Measurements from ENCODE around the gene TNFRSF21. TPM values are rescaled to one million over a fixed set of nuclear protein-coding genes. Genes with fewer than 3 reads are reported as not detected.
A peak's percentile ranks its signal among the peaks of the same experiment; 100 is the strongest.

TNFRSF21 gene
- total and polyA plus RNA-seq, 9 of the 15 experiments (the other 6 are each of a cell fraction or from before 2014, with no cell fraction given): 0.63 to 5.7 (median 2.2) TPM

DNA sequence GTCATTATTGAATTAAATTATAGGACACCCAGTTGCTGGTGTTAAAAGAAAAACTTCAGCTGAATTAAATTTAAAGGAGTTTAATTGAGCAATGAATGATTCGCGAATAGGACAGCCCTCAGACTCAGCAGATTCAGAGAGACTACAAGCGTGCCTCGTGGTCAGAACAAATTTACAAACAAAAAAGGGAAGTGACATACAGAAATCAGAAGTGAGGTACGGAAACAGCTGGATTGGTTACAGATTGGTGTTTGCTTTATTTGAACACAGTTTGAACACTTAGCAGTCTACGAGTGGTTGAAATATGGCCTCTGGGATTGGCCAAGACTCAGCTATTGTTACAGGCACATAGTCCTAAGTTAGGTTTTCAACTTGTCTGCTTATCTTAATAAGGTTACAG is 25.8 kb upstream of the TNFRSF21 start:
- CTCF ChIA-PET (ENCODE audit: low intra/inter-chr PET ratio): no interaction called here
- Histone ChIP-seq H3K4me2 (ENCODE audit: insufficient read depth, low read length) (no peak overlapping the region), H3K9me3 (replicated peaks; ENCODE audit: control insufficient read depth, insufficient read depth, low read depth, low read length) (no peaks in the 10 kb centered on the region), H4K20me1 (replicated peaks; ENCODE audit: control insufficient read depth, insufficient read depth, low read length) (no peaks in the 10 kb centered on the region; the same call in 1 of the 2 replicates), H3K79me2 (ENCODE audit: control insufficient read depth, insufficient read depth, low read length) (no peaks in the 10 kb centered on the region), H3K27me3 (ENCODE audit: control insufficient read depth in 2 of 2, insufficient read depth in 2 of 2, low read length in 2 of 2) (peaks cover 4 to 9% of the 10 kb centered on the region in 2 experiments; a peak in 1 of 5 replicates), H3K36me3 (ENCODE audit: control insufficient read depth, insufficient read depth, low read length) (no peaks in the 10 kb centered on the region), H3K9me1 (ENCODE audit: control insufficient read depth, insufficient read depth, low read length) (no peaks in the 10 kb centered on the region), H3K27ac (ENCODE audit: extremely low read depth, low read depth, low read length) (no peak overlapping the region), H3K4me1 (replicated peaks in 1 of 2; ENCODE audit: control insufficient read depth in 2 of 2, insufficient read depth in 2 of 2, low read length in 2 of 2) (no peaks in the 10 kb centered on the region; a peak in 1 of 5 replicates), H3K9ac (ENCODE audit: insufficient read depth in 1 of 2, low read depth in 2 of 2, low read length in 2 of 2) (no peak overlapping the region), H3K4me3 (no peak overlapping the region), H2AFZ (ENCODE audit: low read depth, low read length) (no peak overlapping the region)
- POLR2A ChIA-PET: interaction anchor here (0.7 kb wide), 1 partner anchor 68 kb away, joined by 3 read pairs; no protein-coding TSS in a partner anchor
- in situ Hi-C loops (cut with MboI) (no loop called here), intact Hi-C loops (cut with micrococcal nuclease) (no loop called here)
- no peak for DNase-seq (ENCODE audit: extremely low read depth in 1 of 4, low spot score in 3 of 4)
- FAIRE-seq: no peak
- BruUV-seq (replicated peaks): no TSS peak
- under 1% methylated on average over 6 of the region's 6 CpGs for WGBS (ENCODE audit: insufficient coverage, low coverage, missing lambda C conversion rate)
- ATAC-seq: no peak
- TF ChIP-seq ZBTB40 (IDR thresholded peaks at IDR 0.05) (0 out of 2 replicates have a peak, but pooled peaks have one; percentile 24), ZBTB40 (CRISPR knock-in tag; IDR thresholded peaks at IDR 0.05) (no peak), ZC3H8 (IDR thresholded peaks at IDR 0.05) (no peak), FOXO4 (CRISPR knock-in tag; IDR thresholded peaks at IDR 0.05) (no peak), SPI1 (IDR thresholded peaks at IDR 0.05; ENCODE audit: borderline replicate concordance, low read depth, low read length) (peak; percentile 91), FOXM1 (IDR thresholded peaks at IDR 0.05; ENCODE audit: low read depth) (peak; percentile 32; the same call in 1 of the 2 replicates), FOXM1 (CRISPR knock-in tag; IDR thresholded peaks at IDR 0.05; ENCODE audit: low read depth) (no peak)
- TF ChIP-seq, protein P1, sequence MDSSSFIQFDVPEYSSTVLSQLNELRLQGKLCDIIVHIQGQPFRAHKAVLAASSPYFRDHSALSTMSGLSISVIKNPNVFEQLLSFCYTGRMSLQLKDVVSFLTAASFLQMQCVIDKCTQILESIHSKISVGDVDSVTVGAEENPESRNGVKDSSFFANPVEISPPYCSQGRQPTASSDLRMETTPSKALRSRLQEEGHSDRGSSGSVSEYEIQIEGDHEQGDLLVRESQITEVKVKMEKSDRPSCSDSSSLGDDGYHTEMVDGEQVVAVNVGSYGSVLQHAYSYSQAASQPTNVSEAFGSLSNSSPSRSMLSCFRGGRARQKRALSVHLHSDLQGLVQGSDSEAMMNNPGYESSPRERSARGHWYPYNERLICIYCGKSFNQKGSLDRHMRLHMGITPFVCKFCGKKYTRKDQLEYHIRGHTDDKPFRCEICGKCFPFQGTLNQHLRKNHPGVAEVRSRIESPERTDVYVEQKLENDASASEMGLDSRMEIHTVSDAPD (CRISPR knock-in tag; IDR thresholded peaks at IDR 0.05): no peak
- TF ChIP-seq, protein P2, sequence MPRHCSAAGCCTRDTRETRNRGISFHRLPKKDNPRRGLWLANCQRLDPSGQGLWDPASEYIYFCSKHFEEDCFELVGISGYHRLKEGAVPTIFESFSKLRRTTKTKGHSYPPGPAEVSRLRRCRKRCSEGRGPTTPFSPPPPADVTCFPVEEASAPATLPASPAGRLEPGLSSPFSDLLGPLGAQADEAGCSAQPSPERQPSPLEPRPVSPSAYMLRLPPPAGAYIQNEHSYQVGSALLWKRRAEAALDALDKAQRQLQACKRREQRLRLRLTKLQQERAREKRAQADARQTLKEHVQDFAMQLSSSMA (CRISPR knock-in tag; IDR thresholded peaks at IDR 0.05): no peak
